Suppressor macrophage (primary cell): ENCODE data around the gene TGFBR3L.

Experiments used
- DNase-seq, 4 experiments: peaks; one replicate each; pipeline ENCODE4 v3.0.0-alpha.2; 2020 to 2022

TGFBR3L gene

DNA sequence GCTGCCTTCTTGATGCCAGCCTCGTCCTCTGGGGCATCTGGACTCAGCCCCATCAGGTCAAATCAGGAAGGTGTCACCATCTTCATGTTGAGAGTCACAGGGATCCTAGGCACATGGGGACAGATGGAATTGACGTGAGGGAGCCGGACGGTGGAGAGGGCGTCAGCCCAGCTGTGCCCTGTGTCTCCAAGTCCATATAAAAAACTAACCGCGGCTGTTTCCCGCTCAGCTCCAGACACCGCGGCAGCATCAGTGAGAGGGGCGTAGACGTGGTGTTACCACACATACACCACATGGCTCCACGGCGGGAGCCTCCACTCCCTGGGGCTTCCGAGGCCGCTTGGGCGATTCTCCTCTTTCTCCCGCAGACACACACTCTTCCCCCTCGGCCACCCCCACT is 34.8 kb upstream of the TGFBR3L start:
- DNase-seq = no peak

DNA sequence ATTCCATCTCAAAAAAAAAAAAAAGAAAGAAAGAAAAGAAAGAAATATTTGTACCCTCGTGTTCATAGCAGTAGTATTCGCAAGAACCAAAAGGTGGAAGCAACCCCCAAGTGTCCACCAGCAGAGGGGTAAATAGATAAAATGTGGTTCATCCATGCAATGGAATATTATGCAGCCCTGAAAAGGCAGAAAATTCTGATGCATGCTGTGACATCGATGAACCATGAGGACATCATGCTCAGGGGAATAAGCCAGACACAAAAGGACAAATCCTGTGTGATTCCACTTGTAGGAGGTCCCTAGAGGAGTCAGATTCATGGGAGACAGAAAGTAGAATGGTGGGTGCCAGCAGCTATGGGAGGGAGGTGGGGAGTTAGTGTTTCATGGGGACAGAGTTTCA is 32.7 kb upstream of the TGFBR3L start:
- no peak for DNase-seq

DNA sequence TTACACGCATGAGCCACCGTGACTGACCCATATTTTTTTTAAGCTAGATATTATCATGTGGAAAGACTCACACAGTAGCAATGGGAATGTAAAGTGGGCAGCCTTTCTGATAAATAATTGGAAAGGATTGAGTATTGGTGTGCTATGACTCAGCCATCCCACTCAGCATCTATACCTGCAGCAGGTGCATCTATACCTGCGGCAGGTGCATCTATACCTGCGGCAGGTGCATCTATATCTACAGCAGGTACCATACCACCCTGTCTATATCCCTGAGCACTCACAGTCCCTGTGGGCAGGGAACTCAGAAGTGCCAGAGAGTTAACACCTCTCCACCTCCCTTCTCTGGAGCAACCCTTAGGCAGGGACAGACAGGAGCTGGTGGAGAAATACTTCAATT is 31.5 kb upstream of the TGFBR3L start:
- DNase-seq = no peak

DNA sequence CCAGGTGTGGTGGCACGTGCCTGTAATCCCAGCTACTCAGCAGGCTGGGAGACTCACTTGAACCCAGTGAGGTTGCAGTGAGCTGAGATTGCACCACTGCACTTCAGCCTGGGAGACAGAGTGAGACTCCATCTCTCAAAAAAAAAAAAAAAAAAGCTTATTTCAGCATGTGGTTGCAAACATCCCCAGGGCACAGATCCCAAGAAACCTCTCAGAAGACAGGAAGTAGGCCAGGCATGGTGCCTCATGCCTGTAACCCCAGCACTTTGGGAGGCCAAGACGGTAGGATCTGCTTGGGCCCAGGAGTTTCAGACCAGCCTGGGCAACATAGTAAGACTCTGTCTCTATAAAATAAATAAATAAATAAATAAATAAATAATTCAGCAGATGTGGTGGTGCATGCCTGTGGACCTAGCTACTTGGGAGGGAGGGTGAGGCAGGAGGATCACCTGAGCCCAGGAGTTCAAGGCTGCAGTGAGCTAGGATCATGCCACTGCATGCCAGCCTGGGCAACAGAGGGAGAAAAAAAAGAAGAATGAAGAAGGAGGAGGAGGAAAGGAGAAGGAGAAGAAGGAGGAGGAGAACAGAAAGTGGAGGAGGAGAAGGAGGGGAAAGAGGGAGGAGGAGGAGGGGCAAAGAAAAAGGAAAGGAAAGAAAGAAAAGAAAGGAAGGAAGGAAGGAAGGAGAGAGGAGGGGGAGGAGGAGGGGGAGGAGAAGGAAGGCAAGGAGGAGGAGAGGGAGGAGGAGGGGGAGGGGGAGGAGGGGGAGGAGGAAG is 30.6 kb upstream of the TGFBR3L start:
- DNase-seq = peak in 2 of 4 experiments; percentile 31 to 35

DNA sequence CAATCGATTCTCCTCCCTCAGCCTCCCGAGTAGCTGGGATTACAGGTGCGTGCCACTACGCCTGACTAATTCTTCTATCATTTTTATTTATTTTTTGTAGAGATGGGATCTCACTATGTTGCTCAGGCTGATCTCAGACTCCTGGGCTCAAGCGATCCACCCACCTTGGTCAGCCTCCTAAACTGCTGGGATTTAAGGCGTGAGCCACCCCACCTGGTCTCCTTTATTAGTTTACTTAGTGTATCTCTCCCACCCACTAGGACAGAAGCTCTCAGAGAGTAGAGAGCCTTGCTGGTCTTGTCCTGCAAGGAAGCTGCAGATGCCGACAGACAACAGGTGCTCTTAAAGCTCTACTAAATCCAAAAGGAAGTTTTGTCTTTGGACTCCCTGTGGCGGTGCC is 28.8 kb upstream of the TGFBR3L start:
- DNase-seq = no peak

DNA sequence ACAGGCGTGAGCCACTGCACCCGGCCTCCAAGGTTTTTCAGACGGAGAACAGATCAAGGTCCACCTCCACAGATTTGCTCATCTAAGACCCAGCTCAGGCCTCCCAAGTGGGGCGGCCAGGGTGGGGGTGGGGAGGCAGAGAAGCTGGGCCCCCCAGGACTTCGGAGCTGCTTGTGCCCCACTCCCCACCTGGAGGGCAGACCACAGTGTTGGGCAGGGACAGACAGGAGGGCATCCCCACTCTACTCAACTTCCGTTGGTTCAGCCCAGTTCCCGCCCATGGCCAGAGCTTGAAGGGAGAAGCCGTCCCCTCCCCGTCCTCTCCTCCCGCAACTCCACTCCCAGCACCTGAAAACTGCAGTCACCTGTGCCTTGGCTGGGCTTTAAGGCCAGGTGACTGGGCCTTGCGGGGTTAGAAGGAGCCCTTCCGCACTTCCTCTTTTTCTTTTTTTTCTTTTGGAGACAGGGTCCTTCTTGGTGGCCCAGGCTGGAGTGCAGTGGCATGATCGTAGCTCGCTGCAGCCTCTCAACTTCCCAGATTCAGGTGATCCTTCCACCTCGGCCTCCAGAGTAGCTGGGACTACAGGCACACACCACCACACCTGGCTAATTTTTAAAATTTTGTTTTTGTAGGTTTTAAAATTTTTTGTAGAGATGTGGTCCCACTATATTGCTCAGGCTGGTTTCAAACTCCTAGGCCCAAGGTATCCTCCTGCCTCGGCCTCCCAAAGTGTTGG is 27.1 kb upstream of the TGFBR3L start:
- no peak for DNase-seq

DNA sequence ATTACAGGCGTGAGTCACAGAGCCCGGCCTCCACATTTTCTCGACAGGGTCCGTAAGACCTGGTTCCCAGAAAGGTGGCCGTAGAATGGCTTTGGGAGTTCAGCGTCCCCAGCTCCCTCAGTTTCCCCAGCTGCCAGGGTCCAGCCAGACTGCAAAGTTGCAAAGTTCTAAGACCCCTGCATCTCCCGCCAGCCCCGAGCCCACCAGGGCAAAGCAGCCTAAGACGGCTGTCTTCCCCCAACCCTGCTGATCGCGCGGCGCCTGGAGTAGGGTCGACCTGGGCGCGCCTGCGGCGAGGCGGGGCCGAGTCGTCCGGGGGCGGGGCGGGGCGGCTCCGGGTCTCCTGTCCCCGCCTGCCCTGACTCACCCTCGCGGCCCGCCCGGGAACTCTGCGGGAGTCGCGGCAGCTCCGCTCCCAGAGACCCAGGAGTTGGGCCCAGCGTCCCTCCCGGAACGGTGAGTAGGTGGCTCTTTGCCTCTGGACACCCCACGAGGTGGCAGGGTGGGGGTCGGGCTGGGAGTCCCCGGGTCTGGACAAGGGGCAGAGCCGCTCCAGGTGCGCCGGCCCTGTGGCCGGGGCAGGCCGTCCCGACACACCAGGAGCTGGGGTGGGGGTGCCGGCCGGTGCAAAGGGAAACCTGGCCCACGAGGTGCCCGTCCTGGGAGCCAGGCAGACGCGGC is 26.3 kb upstream of the TGFBR3L start, which contains the start of gene LRRC8E:
Gene LRRC8E (plus strand): TSS at position 366 of the 681 bp plus-strand sequence. CDS start 7,094 bp downstream, outside the sequence.
- peak; percentile 26 to 69 (median 37) for DNase-seq

DNA sequence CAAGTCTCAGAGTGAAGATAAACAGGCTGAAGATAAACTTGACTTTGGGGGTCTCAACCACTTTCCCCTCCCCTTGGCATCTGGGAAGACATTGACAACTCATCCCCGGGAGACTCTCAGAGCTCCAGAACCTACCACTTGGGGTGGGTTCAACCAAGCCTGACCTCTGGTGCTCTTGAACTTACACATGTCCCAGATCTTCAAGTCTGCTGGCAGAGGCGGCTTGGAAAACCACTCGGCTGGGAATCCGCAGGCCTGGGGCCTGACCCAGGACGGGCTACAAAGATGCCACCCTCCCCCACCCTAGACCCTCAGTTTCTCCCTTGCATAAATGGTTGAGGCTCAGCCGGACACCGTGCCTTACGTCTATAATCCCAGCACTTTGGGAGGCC is 25.8 kb upstream of the TGFBR3L start:
- no peak for DNase-seq

DNA sequence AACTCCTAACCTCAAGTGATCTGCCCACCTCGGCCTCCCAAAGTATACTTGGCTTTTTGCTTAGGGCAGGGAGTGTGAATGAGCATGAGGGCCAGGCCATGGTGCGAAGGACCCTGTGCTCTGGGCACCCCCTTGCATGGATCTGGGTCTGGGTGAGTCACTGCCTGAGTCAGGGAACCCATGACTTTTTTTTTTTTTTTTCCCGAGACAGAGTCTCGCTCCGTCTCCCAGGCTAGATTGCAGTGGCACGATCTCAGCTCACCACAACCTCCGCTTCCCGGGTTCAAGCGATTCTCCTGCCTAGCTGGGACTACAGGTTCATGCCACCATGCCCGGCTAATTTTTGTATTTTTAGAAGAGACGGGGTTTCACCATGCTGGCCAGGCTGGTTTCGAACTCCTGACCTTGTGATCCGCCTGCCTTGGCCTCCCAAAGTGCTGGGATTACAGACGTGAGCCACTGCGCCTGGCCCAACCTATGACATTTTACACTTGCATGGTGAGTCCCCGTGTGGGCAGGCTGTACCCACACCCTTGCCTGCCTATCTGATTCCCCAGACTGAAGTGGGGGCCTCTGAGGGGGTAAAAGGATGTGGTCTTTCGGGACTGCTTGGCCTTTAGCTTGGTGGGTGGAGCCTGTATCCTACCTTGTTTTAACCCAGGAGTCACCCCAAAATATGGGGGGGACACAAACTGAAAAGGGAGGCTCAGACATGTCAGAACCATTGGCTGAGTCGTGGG is 21.1 kb upstream of the TGFBR3L start:
- peak in 2 of 4 experiments; percentile 20 to 34 for DNase-seq

DNA sequence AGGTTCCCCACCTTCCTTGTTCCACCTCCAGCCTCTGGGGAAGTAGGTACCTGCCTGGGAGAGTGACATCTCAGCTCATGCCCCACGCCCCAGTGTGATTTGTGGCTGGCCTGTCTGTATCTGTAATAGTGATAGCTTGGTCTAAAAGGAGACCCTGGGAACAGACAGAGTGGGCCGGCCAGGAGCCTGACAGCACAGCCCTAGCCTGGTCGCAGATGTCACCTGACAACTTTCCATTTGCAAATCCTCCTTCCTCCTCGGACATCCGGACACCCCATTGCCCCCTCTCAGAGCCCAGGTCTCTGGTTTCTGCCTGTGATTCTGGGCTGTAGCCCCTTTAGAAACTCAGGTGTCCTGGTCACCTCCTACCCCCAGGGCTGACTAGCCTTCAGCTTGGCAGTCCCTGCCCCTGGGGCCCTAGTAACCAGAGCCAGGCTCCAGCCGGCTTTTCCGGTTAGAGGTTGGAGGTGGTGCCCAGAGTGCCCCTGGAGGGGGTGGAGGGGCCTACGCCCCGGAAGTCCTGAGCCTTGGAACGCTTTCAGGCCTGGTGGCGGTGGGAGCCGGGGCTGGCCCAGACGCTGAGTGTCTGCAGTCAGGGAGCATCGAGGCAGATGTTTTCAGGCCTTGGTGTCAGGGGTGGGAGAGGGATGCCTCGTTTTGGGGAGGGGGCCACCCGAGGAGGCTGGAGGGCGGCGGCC is 19.9 kb upstream of the TGFBR3L start:
- DNase-seq = no peak

DNA sequence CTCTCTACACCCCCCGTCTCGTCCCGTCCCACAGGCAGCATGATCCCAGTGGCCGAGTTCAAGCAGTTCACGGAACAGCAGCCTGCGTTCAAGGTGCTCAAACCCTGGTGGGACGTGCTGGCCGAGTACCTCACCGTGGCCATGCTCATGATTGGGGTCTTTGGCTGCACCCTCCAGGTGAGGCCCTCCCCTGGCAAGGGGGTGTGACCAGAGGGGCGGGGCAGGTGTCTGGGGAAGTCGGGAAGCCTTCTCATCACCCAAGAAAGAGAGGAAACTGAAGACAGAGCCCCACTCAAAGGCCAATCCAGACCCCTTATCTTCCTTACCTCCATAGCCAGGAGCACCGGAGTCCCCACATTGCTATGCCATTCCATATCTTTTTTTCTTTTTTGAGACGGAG is 19.1 kb upstream of the TGFBR3L start:
- no peak for DNase-seq

DNA sequence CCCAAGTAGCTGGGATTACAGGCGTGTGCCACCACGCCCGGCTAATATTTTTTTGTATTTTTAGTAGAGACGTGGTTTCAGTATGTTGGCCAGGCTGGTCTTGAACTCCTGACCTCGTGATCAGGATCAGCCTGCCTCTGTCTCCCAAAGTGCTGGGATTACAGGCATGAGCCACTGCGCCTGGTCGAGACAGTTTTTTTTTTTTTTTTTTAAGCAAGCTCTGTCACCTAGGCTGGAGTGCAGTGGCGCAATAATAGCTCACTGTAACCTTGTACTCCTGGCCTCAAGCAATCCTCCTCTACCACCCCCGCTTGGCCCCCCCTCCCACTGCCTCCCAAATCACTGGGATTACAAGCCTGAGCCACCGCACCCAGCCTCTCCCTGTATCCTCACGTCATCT is 17.3 kb upstream of the TGFBR3L start:
- DNase-seq = no peak

DNA sequence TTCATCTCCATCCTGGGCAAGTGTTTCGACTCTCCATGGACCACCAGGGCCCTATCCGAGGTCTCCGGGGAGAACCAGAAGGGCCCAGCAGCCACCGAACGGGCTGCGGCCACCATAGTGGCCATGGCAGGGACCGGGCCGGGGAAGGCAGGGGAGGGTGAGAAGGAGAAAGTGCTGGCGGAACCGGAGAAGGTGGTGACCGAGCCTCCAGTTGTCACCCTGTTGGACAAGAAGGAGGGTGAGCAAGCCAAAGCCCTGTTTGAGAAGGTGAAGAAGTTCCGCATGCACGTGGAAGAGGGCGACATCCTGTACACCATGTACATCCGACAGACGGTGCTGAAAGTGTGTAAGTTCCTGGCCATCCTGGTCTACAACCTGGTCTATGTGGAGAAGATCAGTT is 15.7 kb upstream of the TGFBR3L start:
- no peak for DNase-seq

DNA sequence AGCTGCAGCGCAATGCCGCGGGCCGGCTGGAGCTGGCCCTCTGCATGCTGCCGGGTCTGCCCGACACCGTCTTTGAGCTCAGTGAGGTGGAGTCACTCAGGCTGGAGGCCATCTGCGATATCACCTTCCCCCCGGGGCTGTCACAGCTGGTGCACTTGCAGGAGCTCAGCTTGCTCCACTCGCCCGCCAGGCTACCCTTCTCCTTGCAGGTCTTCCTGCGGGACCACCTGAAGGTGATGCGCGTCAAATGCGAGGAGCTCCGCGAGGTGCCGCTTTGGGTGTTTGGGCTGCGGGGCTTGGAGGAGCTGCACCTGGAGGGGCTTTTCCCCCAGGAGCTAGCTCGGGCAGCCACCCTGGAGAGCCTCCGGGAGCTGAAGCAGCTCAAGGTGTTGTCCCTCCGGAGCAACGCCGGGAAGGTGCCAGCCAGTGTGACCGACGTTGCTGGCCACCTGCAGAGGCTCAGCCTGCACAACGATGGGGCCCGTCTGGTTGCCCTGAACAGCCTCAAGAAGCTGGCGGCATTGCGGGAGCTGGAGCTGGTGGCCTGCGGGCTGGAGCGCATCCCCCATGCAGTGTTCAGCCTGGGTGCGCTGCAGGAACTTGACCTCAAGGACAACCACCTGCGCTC is 14.8 kb upstream of the TGFBR3L start:
- DNase-seq = no peak

DNA sequence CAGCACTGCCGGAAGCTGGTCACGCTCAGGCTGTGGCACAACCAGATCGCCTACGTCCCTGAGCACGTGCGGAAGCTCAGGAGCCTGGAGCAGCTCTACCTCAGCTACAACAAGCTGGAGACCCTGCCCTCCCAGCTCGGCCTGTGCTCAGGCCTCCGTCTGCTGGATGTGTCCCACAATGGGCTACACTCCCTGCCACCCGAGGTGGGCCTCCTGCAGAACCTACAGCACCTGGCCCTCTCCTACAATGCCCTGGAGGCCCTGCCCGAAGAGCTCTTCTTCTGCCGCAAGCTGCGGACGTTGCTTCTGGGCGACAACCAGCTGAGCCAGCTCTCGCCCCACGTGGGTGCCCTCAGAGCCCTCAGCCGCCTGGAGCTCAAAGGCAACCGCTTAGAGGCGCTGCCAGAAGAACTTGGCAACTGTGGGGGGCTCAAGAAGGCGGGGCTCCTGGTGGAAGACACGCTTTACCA is 14.2 kb upstream of the TGFBR3L start:
- no peak for DNase-seq

DNA sequence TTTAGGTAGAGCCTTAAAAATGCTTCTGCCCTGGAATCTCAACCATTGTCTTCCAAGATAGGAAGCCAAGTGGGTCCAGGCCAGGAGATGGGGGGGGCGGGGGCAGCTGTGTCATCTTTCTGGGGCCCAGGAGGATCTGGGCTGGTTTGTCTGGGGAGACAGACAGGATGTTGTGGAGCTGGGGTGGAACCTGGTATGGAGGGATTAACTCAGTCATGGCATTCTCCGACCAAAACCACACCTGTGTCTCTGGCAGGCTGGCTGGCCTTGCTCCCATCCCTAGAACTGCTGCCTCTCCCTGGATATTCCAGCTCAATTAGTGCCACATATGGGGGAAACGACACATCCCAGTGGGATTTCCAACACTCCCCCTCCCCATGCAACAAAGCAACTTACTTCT is 13.7 kb upstream of the TGFBR3L start:
- no peak for DNase-seq

DNA sequence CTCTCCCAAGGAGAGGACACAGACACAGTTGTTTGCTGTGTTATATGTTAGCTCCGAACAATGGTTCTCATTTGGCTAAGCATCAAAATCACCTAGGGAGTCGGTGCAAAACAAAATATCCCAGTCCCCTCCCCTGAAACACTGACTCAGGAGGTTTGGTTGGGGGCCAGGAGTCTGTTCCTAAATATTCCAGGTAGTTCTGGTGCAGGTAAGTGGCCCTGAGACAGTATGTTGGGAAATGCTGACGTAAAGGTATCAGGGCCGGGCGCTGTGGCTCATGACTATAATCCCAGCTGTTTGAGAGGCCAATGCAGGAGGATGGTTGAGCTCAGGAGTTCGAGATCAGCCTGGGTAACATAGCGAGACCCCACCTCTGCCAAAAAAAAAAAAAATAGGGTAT is 13.3 kb upstream of the TGFBR3L start:
- no peak for DNase-seq

DNA sequence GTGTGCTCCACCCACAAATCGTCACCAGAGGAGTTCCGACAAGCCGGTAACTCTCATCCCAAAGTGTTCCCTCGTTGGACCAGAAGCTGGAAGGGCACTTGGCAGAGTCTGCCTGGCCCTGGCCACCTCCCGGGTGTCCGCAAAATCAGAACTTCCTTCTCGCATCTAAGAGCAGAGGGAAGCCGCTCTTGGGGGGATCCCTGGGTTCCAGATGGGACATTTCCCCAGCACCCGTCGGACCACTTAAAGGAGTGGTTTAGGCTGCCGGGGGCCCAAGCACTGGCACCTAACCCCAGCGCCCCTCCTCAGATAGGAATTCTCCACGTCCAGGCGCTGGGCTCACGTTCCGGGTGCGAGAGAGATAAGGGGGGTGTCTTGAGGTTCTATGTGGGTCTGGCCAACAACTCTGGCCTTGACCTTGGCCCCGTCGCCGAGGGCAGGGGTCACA is 11.8 kb upstream of the TGFBR3L start:
- DNase-seq = peak in 2 of 4 experiments; percentile 29 to 36

DNA sequence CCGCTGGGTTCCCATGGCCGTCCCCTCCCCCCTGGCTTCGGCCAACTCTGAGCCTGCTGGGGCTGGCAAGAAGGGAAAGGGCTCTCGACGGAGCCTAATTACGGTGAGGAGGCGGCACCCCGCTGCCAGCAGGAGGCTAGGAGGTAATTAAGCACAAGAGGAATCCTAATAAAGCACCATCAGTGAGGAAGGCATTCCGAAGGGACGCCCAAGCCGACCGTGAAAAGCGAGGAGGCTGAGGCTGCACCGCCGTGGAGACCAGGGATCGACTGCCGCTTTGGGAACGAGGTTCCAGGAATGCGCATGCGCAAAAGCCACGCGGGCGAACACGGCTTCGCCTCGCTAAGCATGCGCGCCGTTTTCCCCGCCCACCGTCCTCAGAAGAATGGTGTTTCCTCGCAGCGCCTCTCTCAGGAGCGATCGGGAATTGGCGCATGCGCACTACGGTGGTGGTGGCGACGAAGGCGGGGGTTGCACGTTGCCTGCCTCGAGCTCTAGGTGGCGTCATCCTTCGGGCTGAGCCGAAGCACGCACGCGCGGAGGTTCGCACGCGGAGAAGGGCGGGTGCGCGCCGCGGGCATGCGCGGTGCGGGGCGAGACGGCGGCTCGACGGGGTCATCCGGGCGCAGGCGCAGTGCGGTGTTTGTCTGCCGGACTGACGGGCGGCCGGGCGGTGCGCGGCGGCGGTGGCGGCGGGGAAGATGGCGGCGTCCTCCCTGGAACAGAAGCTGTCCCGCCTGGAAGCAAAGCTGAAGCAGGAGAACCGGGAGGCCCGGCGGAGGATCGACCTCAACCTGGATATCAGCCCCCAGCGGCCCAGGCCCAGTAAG is 11.2 kb upstream of the TGFBR3L start, which contains the start of gene MAP2K7:
Gene MAP2K7 (plus strand): TSS at position 634 of the 830 bp plus-strand sequence. CDS start 68 bp downstream, at position 702.
- DNase-seq = peak; percentile 100
